Activated CD4-positive, CD25-positive, alpha-beta regulatory T cell (primary cell): ENCODE results near the gene PALLD.
"Not testable (repeated sequence)": the region's sequence is repeated elsewhere in the genome, so short reads cannot be mapped to it uniquely, and the experiment has no call there.

Experiments
- DNase-seq, 4 experiments: peaks; one replicate each; lab custom pipeline; 2025; lab: John Stamatoyannopoulos, UW

PALLD gene

GRCh38 chr4:168908093-168908492 lies 411.2 kb downstream of the PALLD start:
- no peak for DNase-seq

- no peak for DNase-seq
Measured at GRCh38 chr4:168908851-168909273, 412.0 kb downstream of the PALLD start.

- no peak for DNase-seq
Measured at GRCh38 chr4:168914095-168914494, 417.2 kb downstream of the PALLD start.

GRCh38 chr4:168917138-168917779 lies 420.4 kb downstream of the PALLD start:
- no peak for DNase-seq

- no peak for DNase-seq
Measured at GRCh38 chr4:168919706-168920324, 423.0 kb downstream of the PALLD start.

- DNase-seq, result no peak
Measured at GRCh38 chr4:168920441-168921065, 423.7 kb downstream of the PALLD start.

- DNase-seq, result peak in 3 of 4 experiments; percentile 6 to 15 (median 14)
Measured at GRCh38 chr4:168923526-168924194, 426.8 kb downstream of the PALLD start.

- DNase-seq, result no peak
Measured at GRCh38 chr4:168924667-168925066, 427.8 kb downstream of the PALLD start.

GRCh38 chr4:168925789-168926490 lies 429.1 kb downstream of the PALLD start:
- DNase-seq, result no peak

- DNase-seq, result no peak
Measured at GRCh38 chr4:168928346-168928745, 431.5 kb downstream of the PALLD start.

- DNase-seq, result no peak
Measured at GRCh38 chr4:168928875-168929274, 432.0 kb downstream of the PALLD start.

GRCh38 chr4:168930413-168931196 lies 433.8 kb downstream of the PALLD start:
- DNase-seq, result no peak

- DNase-seq, result no peak
Measured at GRCh38 chr4:168931215-168931650, 434.4 kb downstream of the PALLD start.

- DNase-seq, result no peak
Measured at GRCh38 chr4:168932138-168932537, 435.3 kb downstream of the PALLD start.

GRCh38 chr4:168933423-168933822 lies 436.6 kb downstream of the PALLD start:
- DNase-seq, result no peak

- DNase-seq, result not testable (repeated sequence)
Measured at GRCh38 chr4:168937473-168937872, 440.6 kb downstream of the PALLD start.

GRCh38 chr4:168942985-168943384 lies 446.1 kb downstream of the PALLD start:
- DNase-seq, result no peak

GRCh38 chr4:168945291-168945690 lies 448.4 kb downstream of the PALLD start:
- DNase-seq, result no peak

- not testable (repeated sequence) for DNase-seq
Measured at GRCh38 chr4:168952821-168953246, 456.0 kb downstream of the PALLD start.

GRCh38 chr4:168955674-168956073 lies 458.8 kb downstream of the PALLD start:
- DNase-seq, result no peak

GRCh38 chr4:168960716-168961115 lies 463.9 kb downstream of the PALLD start:
- no peak for DNase-seq
